K562 (cell line): ENCODE measurements around the gene PLCB3. TPM values are rescaled to one million over a fixed set of nuclear protein-coding genes. Genes with fewer than 3 reads are reported as not detected.
A peak's percentile ranks its signal among the peaks of the same experiment; 100 is the strongest.

ENCODE experiments used
- ATAC-seq: fragments of 200-7000 bp; cut with Tn5 transposase; 3 replicates; pipeline ENCODE4 v1.9.1; 2020; ENCODE audit warnings: moderate library complexity
- BruUV-seq: library from RNA; stranded (reverse); fragments of 400-500 nt; replicated peaks from 2 replicates; lab custom pipeline; 2021; lab: Mats Ljungman, UMichigan
- CTCF ChIA-PET: fragments of 300-600 bp; formaldehyde crosslinking; extraction: SDS; loops from one replicate; lab custom pipeline; 2021; ENCODE audit warnings: low intra/inter-chr PET ratio; lab: Yijun Ruan, JAX
- POLR2A ChIA-PET: fragments of 300-600, 350-650 bp; sonication (Branson Sonifier 250); formaldehyde crosslinking; extraction: SDS; loops from one replicate; lab custom pipeline; 2021; ENCODE audit warnings: antibody characterized with exemption, inconsistent platforms; lab: Yijun Ruan, JAX
- DNase-seq, 4 experiments: peaks; one replicate each; pipeline versions ENCODE4 v3.0.0 to v3.0.0-alpha.2; 2011 to 2018; ENCODE audit warnings: low spot score in 3 of 4, mixed read lengths in 3 of 4; ENCODE audit errors: extremely low read depth in 1 of 4
- FAIRE-seq: peaks from 2 replicates; lab custom pipeline; 2011; peaks lifted over from hg19 to GRCh38; lab: Jason Lieb, UNC
- H2AFZ ChIP-seq: 2 replicates; pipeline ENCODE4 v1.6.0; 2011; ENCODE audit warnings: low read depth, low read length, control low read depth, inconsistent platforms
- H3K27ac ChIP-seq: fragments of 200-600 bp; 3 replicates; pipeline ENCODE4 v1.8.0; 2011; ENCODE audit warnings: low read depth, mild to moderate bottlenecking, control low read depth, inconsistent platforms, low read length, moderate library complexity, mixed read lengths; ENCODE audit errors: extremely low read depth
- H3K27me3 ChIP-seq, 2 experiments: fragments of 300-600 bp in 1 of 2; 2 replicates in 1 of 2; 3 replicates in 1 of 2; pipeline versions ENCODE4 v1.6.0 to v1.8.0; 2011; ENCODE audit warnings: inconsistent platforms in 2 of 2, low read length in 2 of 2, mild to moderate bottlenecking in 1 of 2, mixed read lengths in 1 of 2, moderate library complexity in 1 of 2; ENCODE audit not compliant: control insufficient read depth in 2 of 2, insufficient read depth in 2 of 2
- H3K36me3 ChIP-seq: fragments of 300-600 bp; 3 replicates; pipeline ENCODE4 v1.8.0; 2011; ENCODE audit warnings: mild to moderate bottlenecking, low read length, inconsistent platforms; ENCODE audit not compliant: control insufficient read depth, insufficient read depth
- H3K4me1 ChIP-seq, 2 experiments: fragments of 200-600 bp in 1 of 2; replicated peaks in 1 of 2; 2 replicates in 1 of 2; 3 replicates in 1 of 2; pipeline versions ENCODE4 v1.5.1 to v1.8.0; 2011; ENCODE audit warnings: inconsistent platforms in 2 of 2, low read length in 2 of 2, mild to moderate bottlenecking in 1 of 2, mixed read lengths in 1 of 2, moderate library complexity in 1 of 2; ENCODE audit not compliant: control insufficient read depth in 2 of 2, insufficient read depth in 2 of 2
- H3K4me2 ChIP-seq: 2 replicates; pipeline ENCODE4 v1.6.1; 2011; ENCODE audit warnings: low read length, control low read depth, inconsistent platforms, mixed read lengths; ENCODE audit not compliant: insufficient read depth
- H3K4me3 ChIP-seq: fragments of 200-600 bp; sonication (generic), shearing (Covaris generic); 2 replicates; pipeline ENCODE4 v1.5.1; 2016; ENCODE audit warnings: control low read depth, inconsistent platforms
- H3K79me2 ChIP-seq: fragments of 200-600 bp; 3 replicates; pipeline ENCODE4 v1.8.0; 2011; ENCODE audit warnings: low read length, inconsistent platforms; ENCODE audit not compliant: control insufficient read depth, insufficient read depth
- H3K9ac ChIP-seq, 2 experiments: 2 replicates each; pipeline versions ENCODE4 v1.6.0 to v1.6.1; 2011; ENCODE audit warnings: low read depth in 2 of 2, low read length in 2 of 2, control low read depth in 1 of 2, inconsistent platforms in 1 of 2, mild to moderate bottlenecking in 1 of 2, mixed read lengths in 1 of 2; ENCODE audit not compliant: insufficient read depth in 1 of 2
- H3K9me1 ChIP-seq: one replicate; pipeline ENCODE4 v1.6.0; 2011; ENCODE audit warnings: inconsistent platforms, mild to moderate bottlenecking, low read length, moderate library complexity; ENCODE audit not compliant: control insufficient read depth, insufficient read depth
- H3K9me3 ChIP-seq: replicated peaks from 2 replicates; pipeline ENCODE4 v1.5.1; 2011; ENCODE audit warnings: low read depth, low read length, inconsistent platforms; ENCODE audit not compliant: control insufficient read depth, insufficient read depth
- H4K20me1 ChIP-seq: replicated peaks from 2 replicates; pipeline ENCODE4 v1.6.1; 2011; ENCODE audit warnings: low read length, inconsistent platforms, mixed read lengths; ENCODE audit not compliant: control insufficient read depth, insufficient read depth
- BCOR ChIP-seq: fragments of 450-650 bp; IDR thresholded peaks from 2 replicates; pipeline ENCODE4 v1.6.1; 2016
- FOXJ3 ChIP-seq: sonication (generic); formaldehyde crosslinking; IDR thresholded peaks from 2 replicates; pipeline ENCODE4 v1.4.0; 2020; ENCODE audit warnings: mild to moderate bottlenecking, missing genetic modification reagents
- POLR2G ChIP-seq: fragments of 200-400 bp; formaldehyde crosslinking; IDR thresholded peaks from 2 replicates; pipeline ENCODE4 v1.6.1; 2017; ENCODE audit warnings: low read depth, mild to moderate bottlenecking, antibody characterized with exemption, low read length, moderate library complexity
- TCF7L2 ChIP-seq: fragments of 150-350 bp; IDR thresholded peaks from 2 replicates; pipeline ENCODE4 v1.6.1; 2016; ENCODE audit warnings: low read depth, mild to moderate bottlenecking, low read length, moderate library complexity
- ZBED1 ChIP-seq: IDR thresholded peaks from 2 replicates; pipeline ENCODE4 v1.6.1; 2014
- ZNF224 ChIP-seq: sonication (generic); formaldehyde crosslinking; IDR thresholded peaks from 2 replicates; pipeline ENCODE4 v1.8.0; 2022; ENCODE audit warnings: mild to moderate bottlenecking, missing genetic modification reagents
- ZNF586 ChIP-seq: fragments of 450-650 bp; formaldehyde crosslinking; conservative IDR thresholded peaks from 2 replicates; pipeline ENCODE4 v1.4.0; 2020; ENCODE audit warnings: mild to moderate bottlenecking, moderate library complexity
- WGBS: fragments of 100-300 bp; shearing (Covaris generic); methylation state at CpG from one replicate; pipeline ENCODE4 v1.1.6; 2016; ENCODE audit warnings: low coverage, mixed read lengths; ENCODE audit not compliant: insufficient coverage; ENCODE audit errors: missing lambda C conversion rate; 5-methylcytosine and 5-hydroxymethylcytosine counted together
- in situ Hi-C: fragments of 300-500 bp; cut with MboI; formaldehyde crosslinking; loops from 4 replicates; pipeline ENCODE4 v1.15.0; 2018; ENCODE audit warnings: inconsistent platforms, mixed read lengths
- intact Hi-C: fragments of 100-400 bp; cut with micrococcal nuclease; formaldehyde crosslinking; loops from 2 replicates; pipeline ENCODE4 v1.14.2; 2022
- polyA plus RNA-seq, 8 experiments: library from polyadenylated mRNA; depleted of rRNA in 4 of 8; stranded (reverse) in 5 of 8; unstranded in 3 of 8; fragments of >200 nt; fragmentation: Nextera tagmentation in 2 of 8; fragmentation: Illumina TruSeq in 1 of 8; extraction: Ambion mirVana in 2 of 8; extraction: Trizol in 1 of 8; gene quantifications; 2 replicates each; pipeline versions ENCODE4 v1.2.1 to v1.2.3, GENCODE V29; 2011 to 2014; ENCODE audit warnings: inconsistent platforms in 1 of 8, missing spikeins in 1 of 8
- total RNA-seq, 7 experiments: library from RNA; depleted of rRNA in 6 of 7; stranded (reverse); fragments of >200 nt in 6 of 7; fragmentation: Illumina TruSeq in 2 of 7; extraction: Trizol in 2 of 7; gene quantifications; 2 replicates each; pipeline versions ENCODE4 v1.2.1 to v1.2.3, GENCODE V29; 2011 to 2021; ENCODE audit warnings: low replicate concordance in 1 of 7
- TF ChIP-seq, protein P1 (sequence below), 2 experiments: fragments of 450-650 bp; conservative IDR thresholded peaks; 2 replicates each; pipeline ENCODE4 v1.6.1; 2017; ENCODE audit warnings: mild to moderate bottlenecking in 2 of 2, moderate library complexity in 2 of 2
- TF ChIP-seq, protein P2 (sequence below): fragments of 250-450 bp; sonication (Bioruptor Pico); IDR thresholded peaks from 2 replicates; pipeline ENCODE4 v1.4.0; 2020; ENCODE audit warnings: borderline replicate concordance
- TF ChIP-seq, protein P3 (sequence below): sonication (generic); formaldehyde crosslinking; IDR thresholded peaks from 2 replicates; pipeline ENCODE4 v1.8.0; 2023; ENCODE audit warnings: missing genetic modification reagents, mild to moderate bottlenecking, borderline replicate concordance

The PLCB3 gene
- total and polyA plus RNA-seq, 9 of the 15 experiments (the other 6 are each of a cell fraction or from before 2014, with no cell fraction given), result 0.31 to 44.8 (median 14.6) TPM

DNA sequence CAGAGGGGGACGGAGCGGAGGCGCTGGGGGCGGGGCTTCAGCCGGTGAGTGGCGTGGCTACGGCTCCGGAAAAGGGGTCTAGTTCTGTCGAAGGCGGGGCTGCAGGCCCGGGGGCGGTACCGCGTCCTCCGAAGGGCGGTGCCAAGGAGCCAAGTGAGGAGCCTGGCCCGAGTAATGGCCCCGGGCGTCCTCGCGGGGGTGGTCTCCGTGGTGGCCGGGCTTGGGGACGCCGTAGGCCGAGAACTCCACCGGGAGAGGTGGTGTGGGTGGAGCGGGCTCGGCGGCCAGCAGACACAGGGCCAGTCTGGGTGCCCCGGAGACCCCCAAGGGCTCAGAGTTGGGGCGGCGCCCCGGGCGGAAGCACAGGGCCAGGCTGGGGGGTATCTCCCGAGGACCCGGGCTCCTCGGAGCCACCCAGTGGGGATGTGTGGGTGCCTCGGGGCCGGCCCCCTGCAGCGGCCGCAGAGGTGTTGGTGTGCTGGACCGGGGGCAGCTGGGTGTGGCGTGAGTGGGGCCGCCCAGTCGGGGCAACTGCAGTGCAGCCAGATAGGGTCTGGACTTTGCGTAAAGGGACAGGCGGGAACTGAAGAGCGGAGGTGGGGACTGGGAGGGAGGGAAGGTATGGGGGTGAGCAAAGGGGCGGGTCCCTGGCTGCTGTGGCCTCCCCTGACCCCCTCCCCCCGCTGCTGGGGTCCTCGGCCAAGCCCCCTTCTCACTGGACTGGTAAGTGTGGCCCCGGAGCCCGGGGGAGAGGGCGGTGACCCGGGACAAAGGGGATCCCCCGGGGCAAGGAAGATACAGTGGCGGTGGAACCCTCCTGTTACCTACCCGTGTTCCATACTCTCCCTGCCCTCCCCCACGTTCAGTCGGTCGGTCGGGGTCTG lies 9.6 kb upstream of the PLCB3 start:
- WGBS, result under 1% methylated on average over 30 of the region's 63 CpGs
- intact Hi-C loops, result loop anchor here (10.0 kb wide), 1 partner anchor 63 kb away; the partner anchor contains the start of genes CATSPERZ and ESRRA
- TF ChIP-seq, protein P1, sequence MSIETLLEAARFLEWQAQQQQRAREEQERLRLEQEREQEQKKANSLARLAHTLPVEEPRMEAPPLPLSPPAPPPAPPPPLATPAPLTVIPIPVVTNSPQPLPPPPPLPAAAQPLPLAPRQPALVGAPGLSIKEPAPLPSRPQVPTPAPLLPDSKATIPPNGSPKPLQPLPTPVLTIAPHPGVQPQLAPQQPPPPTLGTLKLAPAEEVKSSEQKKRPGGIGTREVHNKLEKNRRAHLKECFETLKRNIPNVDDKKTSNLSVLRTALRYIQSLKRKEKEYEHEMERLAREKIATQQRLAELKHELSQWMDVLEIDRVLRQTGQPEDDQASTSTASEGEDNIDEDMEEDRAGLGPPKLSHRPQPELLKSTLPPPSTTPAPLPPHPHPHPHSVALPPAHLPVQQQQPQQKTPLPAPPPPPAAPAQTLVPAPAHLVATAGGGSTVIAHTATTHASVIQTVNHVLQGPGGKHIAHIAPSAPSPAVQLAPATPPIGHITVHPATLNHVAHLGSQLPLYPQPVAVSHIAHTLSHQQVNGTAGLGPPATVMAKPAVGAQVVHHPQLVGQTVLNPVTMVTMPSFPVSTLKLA (conservative IDR thresholded peaks at IDR 0.05), result no peak; a peak in 1 of 4 replicates
- TF ChIP-seq, protein P2, sequence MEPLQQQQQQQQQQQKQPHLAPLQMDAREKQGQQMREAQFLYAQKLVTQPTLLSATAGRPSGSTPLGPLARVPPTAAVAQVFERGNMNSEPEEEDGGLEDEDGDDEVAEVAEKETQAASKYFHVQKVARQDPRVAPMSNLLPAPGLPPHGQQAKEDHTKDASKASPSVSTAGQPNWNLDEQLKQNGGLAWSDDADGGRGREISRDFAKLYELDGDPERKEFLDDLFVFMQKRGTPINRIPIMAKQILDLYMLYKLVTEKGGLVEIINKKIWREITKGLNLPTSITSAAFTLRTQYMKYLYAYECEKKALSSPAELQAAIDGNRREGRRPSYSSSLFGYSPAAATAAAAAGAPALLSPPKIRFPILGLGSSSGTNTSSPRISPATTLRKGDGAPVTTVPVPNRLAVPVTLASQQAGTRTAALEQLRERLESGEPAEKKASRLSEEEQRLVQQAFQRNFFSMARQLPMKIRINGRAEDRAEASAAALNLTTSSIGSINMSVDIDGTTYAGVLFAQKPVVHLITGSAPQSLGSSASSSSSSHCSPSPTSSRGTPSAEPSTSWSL (CRISPR knock-in tag), result no peak
- TF ChIP-seq ZBED1, result no peak
- peak; percentile 79 for TF ChIP-seq POLR2G
- TF ChIP-seq BCOR, result no peak
- TF ChIP-seq FOXJ3 (CRISPR knock-in tag), result no peak
- TF ChIP-seq, protein P3, sequence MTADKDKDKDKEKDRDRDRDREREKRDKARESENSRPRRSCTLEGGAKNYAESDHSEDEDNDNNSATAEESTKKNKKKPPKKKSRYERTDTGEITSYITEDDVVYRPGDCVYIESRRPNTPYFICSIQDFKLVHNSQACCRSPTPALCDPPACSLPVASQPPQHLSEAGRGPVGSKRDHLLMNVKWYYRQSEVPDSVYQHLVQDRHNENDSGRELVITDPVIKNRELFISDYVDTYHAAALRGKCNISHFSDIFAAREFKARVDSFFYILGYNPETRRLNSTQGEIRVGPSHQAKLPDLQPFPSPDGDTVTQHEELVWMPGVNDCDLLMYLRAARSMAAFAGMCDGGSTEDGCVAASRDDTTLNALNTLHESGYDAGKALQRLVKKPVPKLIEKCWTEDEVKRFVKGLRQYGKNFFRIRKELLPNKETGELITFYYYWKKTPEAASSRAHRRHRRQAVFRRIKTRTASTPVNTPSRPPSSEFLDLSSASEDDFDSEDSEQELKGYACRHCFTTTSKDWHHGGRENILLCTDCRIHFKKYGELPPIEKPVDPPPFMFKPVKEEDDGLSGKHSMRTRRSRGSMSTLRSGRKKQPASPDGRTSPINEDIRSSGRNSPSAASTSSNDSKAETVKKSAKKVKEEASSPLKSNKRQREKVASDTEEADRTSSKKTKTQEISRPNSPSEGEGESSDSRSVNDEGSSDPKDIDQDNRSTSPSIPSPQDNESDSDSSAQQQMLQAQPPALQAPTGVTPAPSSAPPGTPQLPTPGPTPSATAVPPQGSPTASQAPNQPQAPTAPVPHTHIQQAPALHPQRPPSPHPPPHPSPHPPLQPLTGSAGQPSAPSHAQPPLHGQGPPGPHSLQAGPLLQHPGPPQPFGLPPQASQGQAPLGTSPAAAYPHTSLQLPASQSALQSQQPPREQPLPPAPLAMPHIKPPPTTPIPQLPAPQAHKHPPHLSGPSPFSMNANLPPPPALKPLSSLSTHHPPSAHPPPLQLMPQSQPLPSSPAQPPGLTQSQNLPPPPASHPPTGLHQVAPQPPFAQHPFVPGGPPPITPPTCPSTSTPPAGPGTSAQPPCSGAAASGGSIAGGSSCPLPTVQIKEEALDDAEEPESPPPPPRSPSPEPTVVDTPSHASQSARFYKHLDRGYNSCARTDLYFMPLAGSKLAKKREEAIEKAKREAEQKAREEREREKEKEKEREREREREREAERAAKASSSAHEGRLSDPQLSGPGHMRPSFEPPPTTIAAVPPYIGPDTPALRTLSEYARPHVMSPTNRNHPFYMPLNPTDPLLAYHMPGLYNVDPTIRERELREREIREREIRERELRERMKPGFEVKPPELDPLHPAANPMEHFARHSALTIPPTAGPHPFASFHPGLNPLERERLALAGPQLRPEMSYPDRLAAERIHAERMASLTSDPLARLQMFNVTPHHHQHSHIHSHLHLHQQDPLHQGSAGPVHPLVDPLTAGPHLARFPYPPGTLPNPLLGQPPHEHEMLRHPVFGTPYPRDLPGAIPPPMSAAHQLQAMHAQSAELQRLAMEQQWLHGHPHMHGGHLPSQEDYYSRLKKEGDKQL, result no peak
- no peak for TF ChIP-seq ZNF224
- TF ChIP-seq TCF7L2, result no peak
- no peak for TF ChIP-seq ZNF586 (CRISPR knock-in tag)

More for the DNA sequence above, 9.6 kb upstream of the PLCB3 start:
- in situ Hi-C loops, result no loop called here
- 0 out of 2 replicates have a peak, but pooled peaks cover 3% of the 10 kb centered on the region for H4K20me1 ChIP-seq
- CTCF ChIA-PET, result no interaction called here
- H3K27ac ChIP-seq, result peak overlapping the region; percentile 95
- DNase-seq (peak; percentile 61 to 99 (median 70)), ATAC-seq (peak; percentile 69), FAIRE-seq (peak; percentile 80)
- no peaks in the 10 kb centered on the region for H3K9me1 ChIP-seq
- peak overlapping the region; percentile 92 for H3K4me2 ChIP-seq
- peaks cover 60% of the 10 kb centered on the region for H3K79me2 ChIP-seq
- H3K27me3 ChIP-seq, result no peaks in the 10 kb centered on the region
- peak overlapping the region; percentile 99 for H3K4me3 ChIP-seq
- H2AFZ ChIP-seq, result peak overlapping the region; percentile 33; the same call in 1 of the 2 replicates
- POLR2A ChIA-PET, result interaction anchor here (0.5 to 1.7 kb wide), 18 partner anchors 8 to 701 kb away, joined by 3 to 8 read pairs (median 4); partner anchors contain the start of genes ESRRA and FERMT3
- peaks cover 26 to 71% of the 10 kb centered on the region in 2 experiments for H3K4me1 ChIP-seq
- H3K9ac ChIP-seq, result peak overlapping the region; percentile 91 to 97
- no peaks in the 10 kb centered on the region for H3K9me3 ChIP-seq
- H3K36me3 ChIP-seq, result peaks cover 70% of the 10 kb centered on the region
- TSS peak; percentile 71 for BruUV-seq
